Neuronal stem cell (in vitro differentiated cells): ENCODE data around the gene IP6K1.

Experiments
- DNase-seq: peaks from one replicate; pipeline ENCODE4 v3.0.0-alpha.2; 2013; ENCODE audit warnings: low spot score
- H2AFZ ChIP-seq: one replicate; pipeline ENCODE4 v1.6.1; 2013; ENCODE audit warnings: mild to moderate bottlenecking, low read length, inconsistent platforms
- H2AK5ac ChIP-seq: 2 replicates; pipeline ENCODE4 v1.6.1; 2013; ENCODE audit warnings: low read depth, mild to moderate bottlenecking, inconsistent platforms, low read length, moderate library complexity, mixed read lengths
- H2BK120ac ChIP-seq: 2 replicates; pipeline ENCODE4 v1.6.1; 2013; ENCODE audit warnings: low read depth, mild to moderate bottlenecking, inconsistent platforms, low read length, moderate library complexity, mixed read lengths
- H2BK12ac ChIP-seq: one replicate; pipeline ENCODE4 v1.6.1; 2013; ENCODE audit warnings: low read length, inconsistent platforms
- H2BK15ac ChIP-seq: 2 replicates; pipeline ENCODE4 v1.6.1; 2013; ENCODE audit warnings: mild to moderate bottlenecking, low read length, inconsistent platforms, mixed read lengths
- H2BK5ac ChIP-seq: one replicate; pipeline ENCODE4 v1.6.1; 2013; ENCODE audit warnings: inconsistent platforms, mild to moderate bottlenecking, low read length, moderate library complexity
- H3K14ac ChIP-seq: one replicate; pipeline ENCODE4 v1.6.1; 2013; ENCODE audit warnings: low read length, inconsistent platforms
- H3K18ac ChIP-seq: 2 replicates; pipeline ENCODE4 v1.6.1; 2013; ENCODE audit warnings: low read length, inconsistent platforms
- H3K23ac ChIP-seq: 2 replicates; pipeline ENCODE4 v1.6.1; 2013; ENCODE audit warnings: low read depth, mild to moderate bottlenecking, mixed read lengths, low read length, inconsistent platforms; ENCODE audit not compliant: poor library complexity
- H3K27ac ChIP-seq: replicated peaks from 3 replicates; pipeline ENCODE4 v1.5.1; 2013; ENCODE audit warnings: low read length, inconsistent platforms
- H3K27me3 ChIP-seq, 3 experiments: 2 replicates each; pipeline ENCODE4 v1.6.1; 2013; ENCODE audit warnings: low read length in 3 of 3, mild to moderate bottlenecking in 2 of 3, inconsistent platforms in 1 of 3, low read depth in 1 of 3, mixed read lengths in 1 of 3, moderate library complexity in 1 of 3; ENCODE audit not compliant: control insufficient read depth in 3 of 3, insufficient read depth in 3 of 3
- H3K36me3 ChIP-seq, 2 donors: replicated peaks in 1 of 2; 2 replicates each; pipeline ENCODE4 v1.6.1; 2013; ENCODE audit warnings: low read length in 2 of 2; ENCODE audit not compliant: control insufficient read depth in 2 of 2, insufficient read depth in 2 of 2
- H3K4ac ChIP-seq: 2 replicates; pipeline ENCODE4 v1.6.1; 2013; ENCODE audit warnings: inconsistent platforms, mild to moderate bottlenecking, low read length, moderate library complexity
- H3K4me1 ChIP-seq, 2 donors: 1 replicate in 1 of 2; 2 replicates in 1 of 2; pipeline ENCODE4 v1.6.1; 2013; ENCODE audit warnings: low read length in 2 of 2, low read depth in 1 of 2; ENCODE audit not compliant: control insufficient read depth in 2 of 2, insufficient read depth in 1 of 2
- H3K4me2 ChIP-seq: one replicate; pipeline ENCODE4 v1.6.1; 2013; ENCODE audit warnings: mild to moderate bottlenecking, low read length, inconsistent platforms; ENCODE audit not compliant: insufficient read depth, poor library complexity, severe bottlenecking
- H3K4me3 ChIP-seq, 2 donors: 2 replicates each; pipeline ENCODE4 v1.5.1; 2013; ENCODE audit warnings: low read length in 2 of 2, mild to moderate bottlenecking in 2 of 2, inconsistent platforms in 1 of 2, moderate library complexity in 1 of 2
- H3K79me1 ChIP-seq: one replicate; pipeline ENCODE4 v1.6.1; 2013; ENCODE audit warnings: low read depth, mild to moderate bottlenecking, inconsistent platforms, low read length, moderate library complexity
- H3K9ac ChIP-seq: one replicate; pipeline ENCODE4 v1.6.1; 2013; ENCODE audit warnings: mild to moderate bottlenecking, low read depth, low read length, inconsistent platforms; ENCODE audit not compliant: poor library complexity
- H3K9me3 ChIP-seq, 2 donors: replicated peaks in 1 of 2; 2 replicates each; pipeline versions ENCODE3 to v1.6.1; 2013; ENCODE audit warnings: low read length in 2 of 2, mild to moderate bottlenecking in 2 of 2, inconsistent platforms in 1 of 2, low read depth in 1 of 2, mixed read lengths in 1 of 2, moderate library complexity in 1 of 2; ENCODE audit not compliant: control insufficient read depth in 2 of 2, insufficient read depth in 1 of 2
- H4K8ac ChIP-seq: one replicate; pipeline ENCODE4 v1.6.1; 2013; ENCODE audit warnings: low read depth, mild to moderate bottlenecking, inconsistent platforms, low read length, moderate library complexity
- H4K91ac ChIP-seq: one replicate; pipeline ENCODE4 v1.6.1; 2013; ENCODE audit warnings: low read length, low read depth, mild to moderate bottlenecking, inconsistent platforms; ENCODE audit not compliant: poor library complexity
- WGBS, 2 donors: extraction: QIAGEN DNeasy Blood & Tissue Kit; methylation state at CpG; one replicate each; pipeline ENCODE4 v1.1.7; 2013; ENCODE audit warnings: missing lambda C conversion rate in 2 of 2, mixed read lengths in 1 of 2; ENCODE audit not compliant: insufficient read length in 2 of 2, insufficient replicate concordance in 1 of 2; ENCODE audit errors: extremely low coverage in 2 of 2; 5-methylcytosine and 5-hydroxymethylcytosine counted together

The IP6K1 gene

GRCh38 chr3:49747792-49748480 lies 38.4 kb downstream of the IP6K1 start:
- H3K27me3 ChIP-seq = no peaks in the 10 kb centered on the region
- H2AK5ac ChIP-seq = no peak overlapping the region
- H3K9ac ChIP-seq = no peak overlapping the region
- H3K4me1 ChIP-seq = peaks cover 0 to 5% of the 10 kb centered on the region in 2 donors
- H3K36me3 ChIP-seq = peaks cover 8 to 69% of the 10 kb centered on the region in 2 donors
- H2AFZ ChIP-seq = no peak overlapping the region
- H4K8ac ChIP-seq = no peak overlapping the region
- no peak overlapping the region for H4K91ac ChIP-seq
- no peaks in the 10 kb centered on the region for H3K9me3 ChIP-seq
- H3K4me3 ChIP-seq = no peak overlapping the region
- H3K27ac ChIP-seq = peak overlapping the region; percentile 52
- H2BK12ac ChIP-seq = no peak overlapping the region
- H2BK15ac ChIP-seq = no peak overlapping the region
- H3K18ac ChIP-seq = no peak overlapping the region
- DNase-seq = no peak
- H2BK5ac ChIP-seq = no peak overlapping the region
- no peaks in the 10 kb centered on the region for H3K79me1 ChIP-seq
- H3K14ac ChIP-seq = no peak overlapping the region
- no peak overlapping the region for H2BK120ac ChIP-seq
- no peak overlapping the region for H3K4me2 ChIP-seq
- H3K4ac ChIP-seq = no peak overlapping the region
- H3K23ac ChIP-seq = no peak overlapping the region
- no CpG with 5 or more reads among the region's 13 CpGs for WGBS, 2 donors

GRCh38 chr3:49745986-49746385 lies 40.4 kb downstream of the IP6K1 start:
- H2BK120ac ChIP-seq = no peak overlapping the region
- no peak overlapping the region for H3K4me2 ChIP-seq
- no peak overlapping the region for H4K91ac ChIP-seq
- no peak overlapping the region for H3K27ac ChIP-seq
- H3K14ac ChIP-seq = no peak overlapping the region
- H2BK12ac ChIP-seq = no peak overlapping the region
- H2AK5ac ChIP-seq = no peak overlapping the region
- no peak overlapping the region for H2AFZ ChIP-seq
- H3K4me1 ChIP-seq = peaks cover 0 to 5% of the 10 kb centered on the region in 2 donors
- no peak overlapping the region for H3K23ac ChIP-seq
- peaks cover 11 to 73% of the 10 kb centered on the region in 2 donors for H3K36me3 ChIP-seq
- no CpG with 5 or more reads among the region's 2 CpGs for WGBS, 2 donors
- no peak overlapping the region for H4K8ac ChIP-seq
- H3K9me3 ChIP-seq = no peaks in the 10 kb centered on the region
- no peak overlapping the region for H3K4me3 ChIP-seq
- no peak overlapping the region for H3K18ac ChIP-seq
- H2BK15ac ChIP-seq = no peak overlapping the region
- H3K4ac ChIP-seq = no peak overlapping the region
- peaks cover 2% of the 10 kb centered on the region for H3K79me1 ChIP-seq
- H3K9ac ChIP-seq = no peak overlapping the region
- H3K27me3 ChIP-seq = no peaks in the 10 kb centered on the region
- DNase-seq = no peak
- H2BK5ac ChIP-seq = no peak overlapping the region

DNA sequence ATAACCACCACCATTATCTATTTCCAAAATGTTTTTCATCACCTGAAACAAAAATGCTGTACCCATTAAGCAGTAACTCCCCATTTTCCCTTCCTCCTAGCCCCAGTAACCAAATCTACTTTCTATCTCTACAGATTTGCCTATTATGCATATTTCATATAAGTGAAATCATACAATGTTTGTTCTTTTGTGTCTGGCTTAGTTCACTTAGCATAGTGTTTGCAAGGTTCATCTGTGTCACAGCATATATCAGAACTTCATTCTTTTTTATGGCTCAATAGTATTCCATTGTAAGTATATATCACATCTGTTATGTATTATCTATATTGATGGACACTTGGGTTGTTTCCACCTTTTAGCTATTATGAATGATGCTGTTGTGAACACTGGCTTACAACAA lies 45.9 kb downstream of the IP6K1 start:
- no peak overlapping the region for H3K4me3 ChIP-seq
- H3K14ac ChIP-seq = no peak overlapping the region
- DNase-seq = no peak
- no peak overlapping the region for H3K9ac ChIP-seq
- H3K79me1 ChIP-seq = peaks cover 2% of the 10 kb centered on the region
- no peak overlapping the region for H4K91ac ChIP-seq
- H2BK12ac ChIP-seq = no peak overlapping the region
- H3K27me3 ChIP-seq = no peaks in the 10 kb centered on the region
- no peak overlapping the region for H3K4ac ChIP-seq
- H2AK5ac ChIP-seq = no peak overlapping the region
- no peak overlapping the region for H3K27ac ChIP-seq
- H2BK120ac ChIP-seq = no peak overlapping the region
- H3K4me1 ChIP-seq = no peaks in the 10 kb centered on the region
- no peak overlapping the region for H3K18ac ChIP-seq
- H2BK15ac ChIP-seq = no peak overlapping the region
- H3K23ac ChIP-seq = no peak overlapping the region
- H3K9me3 ChIP-seq = peaks cover 0 to 4% of the 10 kb centered on the region in 2 donors
- H4K8ac ChIP-seq = no peak overlapping the region
- H2BK5ac ChIP-seq = no peak overlapping the region
- no peak overlapping the region for H3K4me2 ChIP-seq
- peaks cover 23 to 69% of the 10 kb centered on the region in 2 donors for H3K36me3 ChIP-seq
- H2AFZ ChIP-seq = no peak overlapping the region

DNA sequence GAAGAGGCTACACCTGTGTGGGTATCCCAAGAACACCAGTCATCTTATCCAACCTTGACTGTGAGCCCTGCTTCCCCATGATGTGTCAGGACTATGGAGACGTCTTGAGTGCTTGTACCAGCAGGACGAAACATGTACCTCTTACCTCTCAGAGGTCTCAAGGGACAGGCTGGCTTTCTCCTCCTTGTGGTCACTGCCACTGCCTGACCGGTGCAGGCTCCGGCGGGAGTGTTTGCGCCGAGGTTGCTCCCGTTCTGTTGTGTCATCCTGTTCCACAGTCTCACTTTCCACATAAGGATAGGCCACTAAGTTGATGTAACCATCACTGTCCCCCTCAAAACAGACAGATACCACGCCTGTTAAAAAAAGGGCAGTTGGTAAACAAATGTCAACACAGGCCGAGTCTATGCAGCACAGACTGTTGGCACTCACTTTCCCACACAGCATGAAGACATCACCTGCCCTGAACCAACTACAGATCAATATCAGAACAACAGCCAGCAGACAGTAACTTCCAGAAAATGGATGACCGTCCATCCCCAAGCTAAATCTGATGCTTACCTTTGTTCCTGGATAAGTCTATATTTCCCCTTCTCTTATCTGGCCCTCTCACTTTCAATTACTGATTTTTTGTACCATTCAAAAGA lies 48.2 kb downstream of the IP6K1 start:
- Histone ChIP-seq H3K14ac (no peak overlapping the region), H3K18ac (no peak overlapping the region), H2BK15ac (no peak overlapping the region), H3K79me1 (peaks cover 2% of the 10 kb centered on the region), H3K9me3 (peaks cover 0 to 4% of the 10 kb centered on the region in 2 donors), H3K4me3 (no peak overlapping the region), H3K4me2 (no peak overlapping the region), H3K9ac (no peak overlapping the region), H3K27ac (no peak overlapping the region), H2BK5ac (no peak overlapping the region), H2AK5ac (no peak overlapping the region), H3K27me3 (no peaks in the 10 kb centered on the region), H4K91ac (no peak overlapping the region), H3K4ac (no peak overlapping the region), H2BK120ac (no peak overlapping the region), H3K36me3 (peaks cover 29 to 74% of the 10 kb centered on the region in 2 donors), H2BK12ac (no peak overlapping the region), H3K4me1 (no peaks in the 10 kb centered on the region), H3K23ac (no peak overlapping the region), H2AFZ (no peak overlapping the region), H4K8ac (no peak overlapping the region)
- WGBS, 2 donors = no CpG with 5 or more reads among the region's 11 CpGs
- DNase-seq = no peak
